CD4-positive, alpha-beta T cell treated with Interleukin-4 for 4 hours (primary cell): ENCODE data around the gene CACNB2.

Source experiments
- DNase-seq: peaks from one replicate; pipeline ENCODE4 v3.0.0-alpha.2; 2020

The CACNB2 gene

GRCh38 chr10:18140149-18140956, at the start of gene CACNB2:
Gene CACNB2, plus strand, starts transcription at chr10:18140424.
- no peak for DNase-seq

GRCh38 chr10:18094332-18094731, 45.9 kb upstream of the CACNB2 start:
- no peak for DNase-seq

DNA sequence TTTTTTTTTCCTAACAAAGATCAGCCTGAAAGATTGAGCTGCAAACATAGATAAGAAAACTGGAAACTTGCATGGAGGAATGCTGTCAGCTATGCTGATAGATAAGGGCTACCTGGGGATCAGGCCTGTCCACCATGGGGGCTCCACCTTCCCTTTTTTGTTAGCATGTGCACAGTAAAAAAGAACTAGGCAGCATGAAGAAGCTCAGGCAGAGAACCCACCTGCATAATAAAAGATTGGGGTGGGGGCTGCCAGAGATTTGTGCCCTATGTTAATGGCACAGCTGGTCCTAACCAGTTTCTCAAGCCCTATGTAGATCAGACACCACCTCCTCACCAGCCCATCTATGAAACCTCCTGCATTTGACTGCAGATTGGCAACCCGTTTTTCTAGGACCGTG, 45.4 kb upstream of the CACNB2 start:
- no peak for DNase-seq

- DNase-seq: no peak
These were observed 42.7 kb upstream of the CACNB2 start for GRCh38 chr10:18097524-18097923.

GRCh38 chr10:18098201-18098600, 42.0 kb upstream of the CACNB2 start:
- no peak for DNase-seq

DNA sequence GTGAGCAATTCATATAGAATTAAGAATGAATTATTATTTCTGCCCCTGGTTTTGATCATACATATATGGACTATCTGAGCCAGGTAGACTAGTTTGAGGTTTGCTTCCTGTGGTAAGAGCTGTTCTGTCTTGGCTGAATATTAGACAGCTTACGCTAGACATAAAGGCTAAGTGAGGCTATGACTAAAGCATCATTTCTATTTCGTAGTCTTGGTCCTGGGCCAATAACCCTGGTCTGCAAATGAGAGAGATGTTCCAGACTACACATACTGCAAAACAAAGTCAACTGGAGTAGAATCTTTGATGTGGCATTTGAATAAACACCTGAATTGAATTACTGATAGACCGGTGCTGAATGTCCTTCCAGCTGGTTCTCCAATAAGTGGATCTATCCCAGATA, 40.8 kb upstream of the CACNB2 start:
- no peak for DNase-seq

DNA sequence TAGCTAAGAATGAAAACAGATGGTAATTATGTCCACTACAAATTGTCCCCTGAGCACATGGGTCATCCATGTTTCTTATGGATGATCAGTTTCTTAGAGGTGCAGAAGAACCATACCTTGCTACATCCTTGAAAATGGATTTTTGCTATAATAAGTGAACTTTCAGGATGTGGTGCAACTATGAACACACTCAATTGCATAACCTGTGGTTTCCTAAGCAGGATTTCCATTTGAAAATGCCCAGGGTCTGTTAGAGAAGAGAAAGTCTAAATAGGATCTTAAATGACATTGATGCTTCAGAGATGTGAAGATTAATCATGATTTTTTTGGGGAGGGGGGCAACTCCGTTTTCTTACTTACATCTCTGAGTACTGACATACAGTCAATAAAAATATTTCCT, 39.6 kb upstream of the CACNB2 start:
- DNase-seq: no peak

DNA sequence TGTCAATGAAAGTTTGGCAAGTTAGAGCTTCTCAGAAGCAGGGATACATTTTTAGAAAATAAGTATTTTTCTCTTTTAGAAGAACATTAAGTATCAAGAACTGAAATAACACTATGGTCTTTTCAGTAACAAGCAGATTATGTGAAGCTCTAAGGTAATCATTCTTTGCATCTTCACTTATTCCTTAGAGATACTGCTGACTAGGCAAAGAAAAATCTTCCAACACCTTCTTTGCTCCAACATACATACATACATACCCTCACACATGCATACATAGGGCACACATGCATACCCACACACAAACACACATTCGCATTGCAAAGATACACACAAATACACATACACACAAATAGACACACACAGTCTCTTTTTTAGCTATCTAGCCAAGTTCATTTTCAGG, 37.8 kb upstream of the CACNB2 start:
- DNase-seq: no peak

DNA sequence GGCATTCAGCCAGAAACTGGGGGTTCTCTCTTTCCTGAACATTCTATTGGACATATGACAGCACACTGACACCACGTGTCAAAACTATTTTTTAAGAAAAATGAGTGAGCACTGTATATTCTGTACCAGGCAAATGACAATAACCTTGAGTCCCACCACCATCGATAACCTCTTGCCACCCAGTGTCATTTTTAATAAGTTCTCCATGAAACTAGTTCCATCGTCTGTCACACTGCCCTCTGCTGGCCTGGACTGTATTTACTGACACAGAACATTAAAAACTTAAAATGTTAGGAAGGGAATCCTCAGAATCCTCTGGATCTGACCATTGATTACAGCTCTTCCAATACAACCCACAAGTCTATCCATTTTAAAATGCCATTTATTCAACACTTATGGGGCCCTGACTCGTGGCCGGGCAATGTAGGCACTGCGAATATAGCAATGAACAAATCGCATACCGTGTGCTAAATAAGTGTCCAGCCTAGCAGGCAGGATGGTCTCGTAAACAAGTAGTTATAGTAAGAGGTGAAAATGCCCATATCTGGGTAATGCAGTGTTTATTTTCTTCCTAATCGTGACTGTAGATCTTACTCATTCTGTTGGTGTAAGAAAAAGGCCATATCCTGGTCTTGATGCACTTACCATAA, 35.9 kb upstream of the CACNB2 start:
- DNase-seq: peak; percentile 20

DNA sequence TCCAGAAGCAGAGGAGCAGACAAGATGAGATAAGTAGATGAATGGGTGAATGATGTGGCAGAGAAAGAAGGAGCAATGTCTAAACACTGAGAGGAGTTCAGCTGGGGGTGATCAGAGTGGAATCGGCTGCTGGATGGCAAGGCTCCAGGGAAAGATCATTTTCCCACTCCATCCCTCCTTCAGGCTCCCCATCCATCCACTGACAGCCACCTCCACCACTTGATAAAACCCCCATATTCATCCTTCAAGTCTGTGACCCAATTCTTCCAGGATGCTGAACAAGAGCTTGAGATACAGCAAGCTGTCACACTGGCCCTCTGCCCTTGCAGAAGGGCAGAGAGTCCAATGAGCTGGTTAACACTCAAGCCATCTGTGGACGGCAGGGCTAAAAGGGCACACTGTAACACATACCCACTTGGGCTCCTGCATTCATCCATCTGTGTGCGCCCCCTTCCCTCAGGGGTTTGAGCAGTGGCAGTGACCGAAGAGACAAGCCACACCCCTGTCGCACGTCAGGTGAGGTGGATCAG, 30.8 kb upstream of the CACNB2 start:
- no peak for DNase-seq

- DNase-seq: no peak
These were observed 26.3 kb upstream of the CACNB2 start for GRCh38 chr10:18113881-18114280.

- no peak for DNase-seq
These were observed 22.9 kb upstream of the CACNB2 start for GRCh38 chr10:18117276-18117675.

DNA sequence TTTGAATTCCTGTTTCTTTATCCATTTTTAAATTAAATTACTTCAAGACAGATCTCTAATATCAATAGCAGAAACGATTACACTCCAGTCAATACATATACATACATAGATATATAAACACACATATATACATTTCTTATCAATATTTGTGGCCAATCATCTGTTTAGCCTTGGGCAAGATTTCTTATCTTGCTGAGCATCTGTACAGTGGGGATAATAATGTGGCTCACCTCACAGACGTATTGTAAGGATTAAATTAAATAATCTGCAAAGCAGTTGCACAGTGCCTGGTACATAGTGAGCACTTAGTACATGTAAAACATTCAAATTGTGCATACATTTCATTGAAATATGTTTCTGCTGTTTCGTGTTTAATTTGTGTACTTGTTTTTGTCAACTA, 17.5 kb upstream of the CACNB2 start:
- DNase-seq: no peak

- no peak for DNase-seq
These were observed 7.2 kb upstream of the CACNB2 start for GRCh38 chr10:18133046-18133445.

- DNase-seq: no peak
These were observed 5.7 kb upstream of the CACNB2 start for GRCh38 chr10:18134509-18134908.

DNA sequence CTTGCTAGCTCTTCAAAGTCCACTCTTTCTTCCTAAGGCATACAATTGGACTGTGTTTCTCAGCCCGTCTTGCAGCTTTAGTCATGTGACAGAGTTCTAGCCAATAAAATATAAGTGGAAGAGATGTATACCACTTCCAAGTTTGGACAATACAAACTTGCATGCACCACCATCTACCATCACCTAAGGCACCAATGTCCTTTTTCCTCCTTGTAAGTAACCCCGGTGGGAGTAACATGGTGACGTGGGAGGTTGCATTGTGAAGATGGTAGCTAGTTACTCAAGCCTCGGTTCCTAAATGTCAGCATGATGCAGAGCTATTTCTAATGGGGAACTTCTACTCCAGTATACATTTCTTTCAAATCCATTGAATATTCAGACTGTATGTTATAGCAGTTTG, 5.3 kb upstream of the CACNB2 start:
- no peak for DNase-seq

DNA sequence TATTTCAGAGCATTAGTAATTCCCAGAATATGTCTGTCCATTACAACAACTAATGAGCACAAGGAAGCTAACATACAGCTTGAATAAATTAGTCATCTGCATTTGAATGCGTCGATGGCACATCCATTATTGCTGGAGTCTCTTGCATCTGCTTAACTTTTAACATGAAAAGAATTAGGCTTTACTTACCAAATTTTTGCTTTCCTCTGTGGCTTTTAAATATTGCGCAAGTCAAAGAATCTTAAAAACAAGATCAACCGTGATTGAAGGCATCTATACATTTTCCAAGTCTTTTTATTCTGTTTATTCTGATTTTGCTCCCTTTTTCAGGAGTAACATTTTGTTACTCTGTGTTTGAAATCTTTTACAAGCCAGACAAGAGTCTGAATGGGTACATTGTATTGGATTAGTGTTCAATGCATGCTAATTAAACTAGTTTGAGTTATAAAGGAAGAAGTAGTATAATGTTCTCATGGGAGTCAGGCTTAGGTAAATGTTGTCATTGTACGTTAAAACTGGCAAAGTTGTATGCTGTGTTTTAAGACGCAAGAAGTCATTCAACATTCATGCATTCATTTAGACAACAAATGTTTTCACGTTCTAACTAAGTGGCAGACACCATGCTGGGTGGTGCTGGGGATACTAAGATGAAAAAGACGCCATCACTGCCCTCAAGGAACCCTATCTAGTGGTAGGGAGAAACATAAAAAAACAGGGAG, 4.0 kb upstream of the CACNB2 start:
- DNase-seq: no peak

DNA sequence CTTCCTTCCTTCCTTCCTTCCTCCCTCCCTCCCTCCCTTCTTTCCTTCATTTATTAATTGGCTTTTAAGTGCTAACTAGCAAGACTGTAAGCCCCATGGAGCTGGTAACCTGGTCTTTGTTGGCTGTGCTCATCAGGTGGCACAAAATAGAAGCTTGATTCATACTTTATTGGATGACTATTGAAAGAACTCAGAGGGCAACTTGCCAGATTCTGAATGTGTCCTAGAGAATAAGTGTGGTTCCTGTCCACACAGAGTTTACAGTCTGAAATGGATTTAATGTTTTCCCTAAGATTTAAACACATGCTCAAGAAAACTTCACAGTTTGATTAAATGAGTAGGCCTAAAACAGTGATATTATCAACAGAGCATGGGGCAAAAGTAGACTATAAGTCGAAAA, 3.1 kb upstream of the CACNB2 start:
- no peak for DNase-seq

GRCh38 chr10:18140957-18141845, 977 bp downstream of the CACNB2 start:
- no peak for DNase-seq

- DNase-seq: no peak
These were observed 1.9 kb downstream of the CACNB2 start for GRCh38 chr10:18142151-18142550.

GRCh38 chr10:18144396-18144795, 4.2 kb downstream of the CACNB2 start:
- no peak for DNase-seq

DNA sequence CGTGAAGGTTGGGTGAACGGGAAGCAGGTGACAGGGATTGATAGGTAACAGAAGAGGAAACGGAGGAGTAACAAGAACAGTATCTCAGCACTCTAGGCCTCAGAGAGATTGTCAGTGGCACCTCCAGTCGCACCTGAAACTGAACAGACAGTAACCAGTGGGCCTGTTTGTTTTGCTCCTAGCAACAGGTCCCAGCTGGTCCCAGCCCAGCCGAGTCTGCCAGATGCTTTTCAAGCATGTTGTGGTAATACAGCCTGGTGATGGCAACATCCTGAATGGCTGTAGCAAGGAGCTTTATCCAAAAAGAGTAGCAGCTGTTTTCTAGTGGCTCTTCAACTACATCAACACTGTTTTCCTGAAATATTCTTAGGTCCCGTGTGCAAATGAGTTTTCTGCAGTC, 4.7 kb downstream of the CACNB2 start:
- DNase-seq: no peak

- no peak for DNase-seq
These were observed 5.4 kb downstream of the CACNB2 start for GRCh38 chr10:18145652-18146051.
